GM18499 (cell line): ENCODE results near the gene HSPA14.
A peak's percentile ranks its signal among the peaks of the same experiment; 100 is the strongest.
"Not testable (repeated sequence)": the region's sequence is repeated elsewhere in the genome, so short reads cannot be mapped to it uniquely, and the experiment has no call there.

Source experiments
- ATAC-seq: cut with Tn5 transposase; IDR thresholded peaks from one replicate; pipeline ENCODE4 v1.9.1; 2021; ENCODE audit warnings: moderate number of reproducible peaks; ENCODE audit not compliant: insufficient read depth, unreplicated experiment

HSPA14 gene, protein sequence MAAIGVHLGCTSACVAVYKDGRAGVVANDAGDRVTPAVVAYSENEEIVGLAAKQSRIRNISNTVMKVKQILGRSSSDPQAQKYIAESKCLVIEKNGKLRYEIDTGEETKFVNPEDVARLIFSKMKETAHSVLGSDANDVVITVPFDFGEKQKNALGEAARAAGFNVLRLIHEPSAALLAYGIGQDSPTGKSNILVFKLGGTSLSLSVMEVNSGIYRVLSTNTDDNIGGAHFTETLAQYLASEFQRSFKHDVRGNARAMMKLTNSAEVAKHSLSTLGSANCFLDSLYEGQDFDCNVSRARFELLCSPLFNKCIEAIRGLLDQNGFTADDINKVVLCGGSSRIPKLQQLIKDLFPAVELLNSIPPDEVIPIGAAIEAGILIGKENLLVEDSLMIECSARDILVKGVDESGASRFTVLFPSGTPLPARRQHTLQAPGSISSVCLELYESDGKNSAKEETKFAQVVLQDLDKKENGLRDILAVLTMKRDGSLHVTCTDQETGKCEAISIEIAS

DNA sequence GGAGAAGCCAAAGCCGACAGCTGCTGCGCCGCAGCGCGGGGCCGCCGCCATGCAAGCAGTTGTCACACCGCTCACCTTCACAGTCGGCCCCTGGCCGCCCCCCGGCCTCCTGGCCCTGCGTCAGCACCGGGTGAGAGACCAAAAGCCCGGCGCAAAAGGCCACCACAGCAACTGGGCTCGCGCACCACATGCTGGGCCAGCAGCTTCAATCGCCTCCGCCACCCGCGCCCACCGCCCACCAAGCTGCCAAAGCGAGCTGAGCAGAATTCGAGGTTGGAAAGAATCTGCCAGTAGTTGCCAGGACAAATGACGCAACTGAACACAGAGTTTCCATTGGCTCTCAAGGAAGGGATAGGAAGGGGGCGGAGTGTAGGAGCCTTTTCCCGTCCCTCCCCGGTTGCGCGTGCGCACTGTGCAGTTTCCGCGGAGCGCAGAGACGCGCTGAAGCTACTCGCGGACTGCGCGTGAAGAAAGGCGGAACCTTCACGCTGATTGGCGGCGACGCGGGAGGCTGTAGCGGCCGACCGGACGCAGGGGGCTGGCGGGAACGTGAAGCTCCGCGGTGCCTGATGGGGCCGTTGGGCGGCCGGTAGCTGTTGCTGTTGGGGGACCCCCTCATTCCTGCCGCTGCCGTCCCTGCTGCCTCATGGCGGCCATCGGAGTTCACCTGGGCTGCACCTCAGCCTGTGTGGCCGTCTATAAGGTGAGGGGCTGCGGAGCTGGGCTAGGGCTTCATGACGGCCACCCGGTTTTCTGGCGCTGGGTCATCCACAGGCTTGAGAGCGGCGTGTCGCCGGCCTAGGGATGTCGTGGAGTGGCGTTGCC lies at the start of gene HSPA14, which contains the start of the genes CDNF and MSANTD7:
HSPA14 (plus strand) TSS at position 550 of the 825 bp plus-strand sequence; CDS start at position 647, 97 bp downstream.
CDNF (minus strand) TSS at position 281 of the 825 bp plus-strand sequence; CDS start at position 190, 91 bp downstream.
MSANTD7 (plus strand) TSS at position 550 of the 825 bp plus-strand sequence. CDS start 3,979 bp downstream, outside the sequence.
- peak; percentile 92 for ATAC-seq

DNA sequence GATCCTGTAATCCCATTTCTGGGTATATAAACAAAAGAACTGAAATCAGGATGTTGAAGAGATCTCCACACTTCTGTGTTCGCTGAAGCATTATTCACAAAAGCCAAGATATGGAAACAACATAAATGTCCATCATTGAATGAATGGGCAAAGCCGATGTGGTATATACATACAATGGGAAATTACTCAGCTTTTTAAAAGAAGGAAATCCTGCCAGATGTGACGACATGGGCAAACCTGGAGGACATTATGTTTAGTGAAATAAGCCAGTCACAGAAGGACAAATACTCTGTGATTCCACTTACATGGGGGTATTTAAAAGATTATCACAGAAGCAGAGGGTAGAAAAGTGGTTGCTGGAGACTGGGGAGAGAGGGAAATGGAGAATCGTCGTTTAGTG lies 39.5 kb upstream of the HSPA14 start:
- no peak for ATAC-seq

DNA sequence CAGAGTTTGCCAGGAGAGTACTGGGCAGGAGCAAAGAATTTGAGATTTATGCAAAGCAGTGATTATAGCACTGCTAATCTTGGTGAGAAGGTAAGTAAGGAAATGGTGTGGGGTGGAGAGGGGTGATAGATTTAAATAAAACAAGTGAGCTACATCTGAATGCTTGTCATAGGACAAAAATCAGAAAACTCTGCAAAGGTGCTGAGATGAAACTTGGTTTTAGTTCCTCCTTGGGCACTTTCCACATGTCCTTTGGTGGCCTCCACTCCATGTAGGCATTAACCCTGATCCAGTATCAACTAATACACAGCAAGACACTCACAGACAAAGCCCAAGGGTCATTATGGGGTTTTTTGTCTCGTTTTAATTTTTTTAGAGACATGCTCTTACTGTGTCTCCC lies 37.7 kb upstream of the HSPA14 start:
- no peak for ATAC-seq

DNA sequence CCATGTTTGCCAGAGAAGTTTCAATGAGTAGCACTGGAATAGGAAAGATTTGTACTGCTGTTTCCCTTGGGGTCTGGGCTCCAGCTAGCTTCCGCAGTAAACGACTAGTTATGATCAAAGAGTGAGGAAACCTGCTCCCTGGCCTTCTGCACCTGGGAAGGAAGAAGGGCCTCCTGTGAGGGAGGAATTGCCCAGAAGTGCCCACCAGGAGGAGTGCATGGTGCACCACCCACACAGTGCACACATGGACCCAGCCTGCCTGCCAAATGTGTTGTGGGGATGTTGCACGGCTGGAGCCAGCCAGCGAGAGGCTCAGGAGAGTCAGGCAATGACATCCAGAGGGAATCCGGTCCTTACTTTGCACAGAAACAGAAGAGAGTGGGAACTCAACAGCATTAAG lies 36.4 kb upstream of the HSPA14 start:
- ATAC-seq: no peak

DNA sequence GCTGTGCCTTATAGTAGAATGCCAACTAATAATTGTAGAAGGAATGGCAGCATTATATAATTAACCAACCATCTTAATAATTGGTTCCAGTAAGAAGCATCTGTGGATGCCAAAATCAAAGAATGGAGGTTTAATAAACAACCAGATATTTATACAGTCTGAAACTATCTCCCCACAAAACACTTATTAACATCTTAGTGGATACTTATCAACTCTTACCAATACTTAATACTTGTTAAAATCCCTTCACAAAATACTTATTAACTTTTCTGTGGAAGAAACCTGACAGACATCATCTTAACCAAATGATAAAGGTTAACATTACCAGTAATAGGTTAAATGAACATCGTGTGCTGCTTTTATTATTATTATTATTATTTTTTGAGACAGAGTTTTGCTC lies 34.3 kb upstream of the HSPA14 start:
- ATAC-seq: no peak

DNA sequence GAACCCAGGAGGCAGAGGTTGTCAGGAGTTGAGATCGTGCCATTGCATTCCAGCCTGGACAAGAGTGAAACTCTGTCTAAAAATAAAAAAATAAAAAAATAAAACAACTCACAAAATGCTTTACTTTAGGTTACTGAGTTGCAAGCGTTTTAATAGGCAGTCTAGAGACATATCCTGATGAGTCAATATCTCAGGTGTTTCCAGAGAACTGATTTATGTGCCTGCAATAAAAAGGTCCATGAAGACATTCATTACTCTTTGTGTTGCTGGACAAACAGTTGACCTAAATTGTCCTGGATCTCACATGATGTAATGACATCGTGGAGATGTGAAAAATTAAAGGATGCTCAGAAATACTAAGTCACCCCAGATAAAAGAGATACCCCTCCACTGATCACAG lies 31.8 kb upstream of the HSPA14 start:
- no peak for ATAC-seq

DNA sequence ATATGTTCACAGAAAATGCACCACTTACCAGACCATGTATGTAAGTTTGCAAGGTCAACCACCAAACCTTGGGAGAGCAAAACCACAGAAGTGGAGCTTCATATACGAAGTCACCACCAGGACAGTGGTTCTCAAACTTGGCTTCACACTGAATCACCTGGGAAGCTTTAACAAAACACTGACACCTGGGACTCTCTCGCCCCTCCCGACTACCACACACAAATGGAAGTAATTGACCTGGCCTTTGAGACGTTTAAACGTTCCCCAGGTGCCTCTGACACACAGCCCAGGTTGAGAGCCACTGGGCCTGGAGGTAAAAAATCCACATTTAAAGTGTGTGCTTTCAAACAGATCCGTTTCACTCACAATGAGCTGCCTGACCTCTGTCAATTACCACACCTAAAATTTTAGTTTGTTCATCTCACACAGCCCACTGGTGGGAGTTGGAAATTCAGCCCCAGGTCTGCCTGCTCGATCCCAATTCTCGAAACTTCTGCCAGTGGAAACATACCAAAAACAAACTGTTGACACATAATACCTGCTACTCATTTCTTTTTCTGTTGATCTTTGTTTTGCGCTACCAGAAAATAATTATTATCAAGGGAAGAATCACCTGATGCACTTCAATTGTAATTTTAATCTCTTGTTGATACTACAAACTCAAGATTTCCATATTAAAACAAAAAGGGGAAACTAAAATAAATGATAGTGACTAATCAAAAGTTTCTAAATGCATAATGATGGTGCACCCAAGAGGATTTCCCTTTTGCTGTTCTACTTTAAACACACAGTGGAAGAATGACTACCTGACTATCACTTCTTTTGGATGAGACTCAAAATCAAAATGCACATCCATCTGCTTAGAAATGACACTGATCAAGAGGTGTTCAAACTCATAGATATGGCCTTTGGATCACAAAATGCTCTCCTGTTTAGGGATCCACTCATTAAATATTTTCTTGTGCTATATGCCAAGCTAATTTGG lies 26.8 kb upstream of the HSPA14 start:
- no peak for ATAC-seq

DNA sequence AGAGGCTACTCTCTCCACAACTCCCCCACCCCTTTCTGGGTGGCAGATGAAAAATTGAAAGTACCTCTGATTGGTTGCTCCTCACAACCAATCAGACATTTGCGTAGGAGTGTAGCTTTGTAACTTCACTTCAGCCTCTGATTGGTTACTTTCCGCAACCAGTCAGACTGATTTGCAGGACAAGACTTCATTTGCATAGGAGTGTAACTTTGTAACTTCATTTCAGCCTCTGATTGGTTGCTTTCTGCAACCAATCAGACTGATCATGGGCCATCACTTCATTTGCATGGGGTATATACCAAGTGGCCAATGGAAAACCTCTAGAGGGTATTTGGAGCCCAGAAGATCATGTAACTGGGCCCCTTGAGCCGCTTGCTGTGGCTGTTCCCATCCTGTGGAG lies 25.8 kb upstream of the HSPA14 start:
- no peak for ATAC-seq

DNA sequence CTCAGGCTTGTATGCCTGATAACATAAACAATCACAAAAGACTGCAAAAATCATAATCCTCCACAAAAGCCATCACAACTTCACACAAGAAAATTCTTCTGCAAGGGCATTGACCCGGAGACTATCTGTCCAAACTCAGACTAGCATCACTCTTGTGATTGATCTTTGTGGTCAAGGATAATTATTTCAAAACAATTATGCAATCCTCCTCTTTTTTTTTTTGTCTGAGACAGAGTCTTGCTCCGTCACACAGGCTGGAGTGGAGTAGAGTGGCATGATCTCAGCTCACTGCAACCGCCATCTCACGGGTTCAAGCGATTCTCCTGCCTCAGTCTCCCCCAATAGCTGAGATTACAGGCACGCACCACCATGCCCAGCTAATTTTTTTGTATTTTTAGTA lies 22.4 kb upstream of the HSPA14 start:
- no peak for ATAC-seq

DNA sequence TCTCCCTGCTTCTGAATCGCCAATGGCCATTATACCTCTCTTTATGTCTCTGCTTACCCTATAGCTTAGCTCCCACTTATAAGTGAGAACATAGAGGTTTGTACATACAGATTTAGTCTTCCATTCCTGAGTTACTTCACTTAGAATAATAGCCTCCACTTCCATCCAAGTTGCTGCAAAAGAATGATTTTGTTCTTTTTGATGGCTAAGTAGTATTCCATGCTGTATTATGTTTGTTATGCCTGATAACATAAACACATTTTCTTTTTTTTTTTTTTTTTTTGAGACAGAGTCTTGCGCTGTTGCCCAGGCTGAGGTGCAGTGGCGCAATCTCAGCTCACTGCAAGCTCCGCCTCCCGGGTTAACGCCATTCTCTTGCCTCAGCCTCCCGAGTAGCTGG lies 21.4 kb upstream of the HSPA14 start:
- not testable (repeated sequence) for ATAC-seq

DNA sequence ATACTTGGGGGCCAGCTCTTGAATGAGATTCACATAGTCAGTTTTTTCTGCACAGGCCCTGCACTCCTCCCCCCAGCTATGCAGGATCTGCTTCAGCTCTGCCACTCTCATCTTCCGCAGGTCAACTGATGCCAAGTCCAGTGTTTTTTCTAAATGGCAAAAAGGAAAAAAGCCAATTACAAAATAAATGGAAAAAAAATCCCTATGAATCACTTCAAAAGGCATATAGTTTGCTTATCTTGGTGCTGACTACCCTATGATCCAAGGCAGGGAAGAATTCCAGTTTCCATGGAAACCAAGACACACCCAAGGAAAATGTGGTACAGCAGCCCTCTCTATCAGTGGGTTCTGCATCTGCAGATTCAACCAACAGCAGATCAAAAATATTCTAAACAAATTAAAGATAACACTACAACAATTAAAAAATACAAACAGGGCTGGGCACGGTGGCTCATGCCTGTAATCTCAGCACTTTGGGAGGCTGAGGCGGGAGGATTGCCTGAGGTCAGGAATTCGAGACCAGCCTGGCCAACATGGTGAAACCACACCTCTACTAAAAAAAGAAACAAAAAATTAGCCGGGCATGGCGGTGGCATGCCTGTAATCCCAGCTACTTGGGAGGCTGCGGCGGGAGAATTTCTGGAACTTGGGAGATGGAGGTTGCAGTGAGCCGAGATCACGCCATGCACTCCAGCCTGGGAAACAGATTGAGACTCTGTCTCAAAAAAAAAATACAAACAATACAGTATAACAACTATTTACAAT lies 17.9 kb upstream of the HSPA14 start:
- no peak for ATAC-seq

DNA sequence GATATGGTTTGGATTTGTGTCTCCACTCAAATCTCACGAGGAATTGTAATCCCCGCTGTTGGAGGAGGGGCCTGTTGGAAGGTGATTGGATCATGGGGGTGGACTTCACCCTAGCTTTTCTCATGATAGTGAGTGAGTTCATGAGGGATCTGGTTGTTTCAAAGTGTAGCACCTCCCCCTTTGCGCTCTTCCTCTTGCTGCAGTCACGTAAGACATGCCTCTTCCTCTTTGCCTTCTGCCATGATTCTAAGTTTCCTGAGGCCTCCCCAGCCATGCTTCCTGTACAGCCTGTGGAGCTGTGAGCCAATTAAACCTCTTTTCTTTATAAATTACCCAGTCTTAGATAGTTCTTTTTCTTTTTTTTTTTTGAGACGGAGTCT lies 17.3 kb upstream of the HSPA14 start:
- ATAC-seq: no peak

DNA sequence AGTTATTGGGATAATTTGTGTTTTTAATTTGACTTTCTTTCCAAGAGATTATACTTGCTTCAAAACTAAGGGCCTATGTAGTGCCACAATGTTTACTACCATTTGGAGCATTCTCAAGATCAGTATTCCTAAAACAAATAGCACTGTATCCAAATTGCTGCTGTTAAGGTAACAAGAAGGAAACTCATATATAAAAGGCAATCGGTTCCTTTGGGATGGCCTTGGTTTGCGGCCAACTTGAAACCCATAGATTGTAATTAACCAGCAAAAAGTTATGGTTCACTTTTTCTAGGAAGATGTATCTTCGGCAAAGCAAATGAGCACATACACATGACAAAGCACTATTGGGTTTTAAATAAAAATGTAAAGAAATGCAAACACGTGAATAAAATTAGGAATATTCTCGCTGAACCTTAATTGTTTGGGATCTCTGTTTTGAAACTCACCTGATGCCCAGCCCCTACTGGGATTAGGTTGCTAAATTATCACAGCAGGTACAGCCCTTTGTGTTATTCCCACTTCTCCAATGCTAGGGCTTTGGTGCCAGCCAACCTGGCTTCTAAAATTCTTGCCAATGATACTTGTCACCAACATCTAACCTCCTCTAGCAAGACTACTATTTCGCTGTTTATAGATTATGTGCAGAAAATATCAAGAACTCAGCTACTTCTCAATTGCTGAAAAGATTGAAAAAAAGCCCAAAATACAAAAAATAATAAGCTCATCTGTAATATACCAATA lies 16.3 kb upstream of the HSPA14 start:
- no peak for ATAC-seq

DNA sequence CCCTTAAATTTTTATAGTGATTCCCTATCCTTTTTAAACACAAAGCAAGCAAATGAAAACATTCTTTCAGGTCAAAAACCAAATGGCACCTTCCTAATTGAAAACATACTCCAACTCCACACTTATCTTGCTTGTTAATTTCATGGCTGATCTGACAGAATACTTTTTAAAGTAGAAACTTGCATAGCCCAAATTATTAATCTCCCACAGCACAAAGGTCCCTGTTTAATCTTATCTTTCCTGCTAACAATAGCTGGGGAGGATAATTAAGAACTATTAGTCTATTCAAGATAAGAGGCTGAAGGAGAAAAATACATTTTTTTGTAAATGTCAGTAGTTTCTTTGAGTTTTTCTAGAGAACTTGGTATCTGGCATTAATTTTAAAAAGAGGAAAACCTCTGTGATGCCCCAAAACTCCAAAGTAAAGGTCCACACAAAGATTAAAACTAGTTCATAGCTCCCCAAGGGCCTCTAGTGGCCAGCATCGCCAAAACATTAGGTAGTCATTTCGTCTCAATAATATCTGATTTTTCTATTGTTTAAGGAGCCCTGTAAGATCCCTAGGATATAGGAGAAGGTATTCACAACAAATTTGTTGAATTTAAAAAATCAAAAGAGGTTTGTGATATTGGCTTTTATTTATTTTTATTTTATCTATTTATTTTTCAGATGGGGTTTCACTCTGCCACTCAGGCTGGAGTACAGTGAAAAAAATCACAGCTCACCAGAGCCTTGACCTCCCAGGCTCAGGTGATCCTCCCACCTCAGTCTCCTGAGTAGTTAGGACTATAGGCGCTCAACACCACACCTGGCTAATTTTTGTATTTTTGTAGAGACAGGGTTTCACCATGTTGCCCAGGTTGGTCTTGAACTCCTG lies 15.0 kb upstream of the HSPA14 start:
- ATAC-seq: no peak

DNA sequence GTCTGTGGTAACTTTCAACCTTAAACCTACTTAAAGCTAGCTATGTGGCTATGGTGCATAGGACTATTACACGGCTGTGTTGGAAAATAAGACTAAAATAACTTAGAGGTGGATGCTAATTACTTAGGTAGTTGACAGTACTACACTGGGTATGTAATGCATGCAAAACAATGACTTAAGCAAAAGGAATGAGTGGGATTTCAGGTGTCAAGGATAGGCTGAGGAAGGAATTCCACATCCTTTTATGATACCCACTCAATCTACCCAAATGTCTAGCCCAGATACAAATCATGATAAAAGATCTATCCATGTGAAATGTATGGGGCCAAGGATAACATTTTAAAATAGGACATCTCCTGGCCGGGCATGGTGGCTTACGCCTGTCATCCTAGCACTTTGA lies 14.1 kb upstream of the HSPA14 start:
- ATAC-seq: no peak

DNA sequence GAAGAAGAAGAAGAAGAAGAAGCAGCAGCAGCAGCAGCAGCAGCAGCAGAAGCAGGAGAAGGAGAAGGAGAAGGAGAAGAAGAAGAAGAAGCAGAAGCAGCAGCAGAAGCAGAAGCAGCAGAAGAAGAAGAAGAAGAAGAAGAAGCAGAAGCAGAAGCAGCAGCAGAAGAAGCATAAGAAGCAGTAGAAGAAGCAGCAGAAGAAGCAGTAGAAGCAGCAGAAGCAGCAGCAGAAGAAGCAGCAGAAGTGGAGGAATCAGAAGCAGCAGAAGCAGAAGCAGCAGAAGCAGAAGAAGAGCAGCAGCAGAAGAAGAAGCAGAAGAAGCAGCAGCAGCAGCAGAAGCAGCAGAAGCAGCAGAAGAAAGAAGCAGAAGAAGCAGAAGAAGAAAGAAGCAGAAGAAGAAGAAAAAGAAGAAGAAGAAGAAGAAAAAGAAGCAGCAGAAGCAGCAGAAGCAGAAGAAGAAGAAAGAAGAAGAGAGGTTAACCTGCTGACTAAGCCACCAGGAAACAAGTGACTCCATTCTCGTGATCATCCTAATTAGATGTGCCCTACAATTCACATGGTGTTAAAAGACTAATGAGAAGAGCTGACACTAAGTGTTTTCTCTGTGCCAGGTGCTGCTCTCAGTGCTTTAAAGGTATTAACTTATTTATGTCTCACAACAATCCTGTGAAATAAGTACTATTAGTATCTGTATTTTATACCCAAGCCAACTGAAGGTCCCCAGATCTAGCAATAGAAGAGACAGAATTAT lies 11.9 kb upstream of the HSPA14 start:
- no peak for ATAC-seq

DNA sequence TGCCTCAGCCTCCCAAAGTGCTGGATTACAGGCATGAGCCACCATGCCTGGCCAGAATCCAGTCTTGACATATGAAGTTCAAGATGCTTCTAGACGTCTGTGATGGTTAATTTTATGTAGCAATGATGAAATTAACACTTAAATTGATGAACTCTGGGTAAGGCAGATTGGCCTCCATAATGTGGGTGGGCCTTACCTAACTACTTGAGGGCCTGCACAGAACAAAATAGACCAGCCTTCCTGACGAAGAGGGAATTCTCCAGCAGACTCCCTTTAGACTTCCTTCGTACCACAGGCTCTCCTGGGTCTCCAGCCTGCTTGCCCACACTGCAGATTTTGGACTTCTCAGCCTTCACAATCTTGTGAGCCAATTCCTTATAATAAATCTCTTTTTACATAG lies 5.0 kb upstream of the HSPA14 start:
- no peak for ATAC-seq
